GM19023 (cell line): ENCODE measurements around the gene KRT222.

Experiments
- ATAC-seq: cut with Tn5 transposase; IDR thresholded peaks from one replicate; pipeline ENCODE4 v1.9.1; 2021; ENCODE audit warnings: mild to moderate bottlenecking, moderate library complexity; ENCODE audit not compliant: unreplicated experiment

Gene KRT222

GRCh38 chr17:40664582-40665333 is at the start of gene KRT222:
Gene KRT222 (minus strand): TSS chr17:40665177. CDS start chr17:40665099, 78 bp downstream.
- ATAC-seq = no peak

GRCh38 chr17:40714473-40714872 is 49.5 kb upstream of the KRT222 start:
- ATAC-seq = no peak

- ATAC-seq = no peak
Observed at GRCh38 chr17:40707745-40708144, 42.8 kb upstream of the KRT222 start.

GRCh38 chr17:40705584-40705983 is 40.6 kb upstream of the KRT222 start:
- ATAC-seq = no peak

- no peak for ATAC-seq
Observed at GRCh38 chr17:40703652-40704051, 38.7 kb upstream of the KRT222 start, which contains the start of gene KRT24. Gene KRT24 (minus strand): TSS chr17:40703752. CDS start chr17:40703693, 59 bp downstream.

GRCh38 chr17:40702271-40702670 is 37.3 kb upstream of the KRT222 start:
- no peak for ATAC-seq

- ATAC-seq = no peak
Observed at GRCh38 chr17:40699853-40700252, 34.9 kb upstream of the KRT222 start.

- ATAC-seq = no peak
Observed at GRCh38 chr17:40699371-40699770, 34.4 kb upstream of the KRT222 start.

GRCh38 chr17:40697297-40697696 is 32.3 kb upstream of the KRT222 start:
- no peak for ATAC-seq

- ATAC-seq = no peak
Observed at GRCh38 chr17:40696651-40697072, 31.7 kb upstream of the KRT222 start.

GRCh38 chr17:40695874-40696472 is 31.0 kb upstream of the KRT222 start:
- no peak for ATAC-seq

- no peak for ATAC-seq
Observed at GRCh38 chr17:40694584-40694983, 29.6 kb upstream of the KRT222 start.

GRCh38 chr17:40687106-40687505 is 22.1 kb upstream of the KRT222 start:
- no peak for ATAC-seq

- no peak for ATAC-seq
Observed at GRCh38 chr17:40686192-40686591, 21.2 kb upstream of the KRT222 start.

GRCh38 chr17:40680998-40681397 is 16.0 kb upstream of the KRT222 start:
- no peak for ATAC-seq

GRCh38 chr17:40679523-40679907 is 14.5 kb upstream of the KRT222 start:
- no peak for ATAC-seq

- no peak for ATAC-seq
Observed at GRCh38 chr17:40678902-40679522, 14.0 kb upstream of the KRT222 start.

- no peak for ATAC-seq
Observed at GRCh38 chr17:40675905-40676304, 10.9 kb upstream of the KRT222 start.

GRCh38 chr17:40672654-40673053 is 7.7 kb upstream of the KRT222 start:
- no peak for ATAC-seq

- no peak for ATAC-seq
Observed at GRCh38 chr17:40671282-40671681, 6.3 kb upstream of the KRT222 start.

GRCh38 chr17:40666331-40666730 is 1.4 kb upstream of the KRT222 start:
- no peak for ATAC-seq

GRCh38 chr17:40663252-40663651 is 1.7 kb downstream of the KRT222 start:
- ATAC-seq = no peak
